Spleen (tissue), 11 donors: ENCODE data around the gene CORT. TPM values are rescaled to one million over a fixed set of nuclear protein-coding genes. Genes with fewer than 3 reads are reported as not detected.

Source experiments
- DNase-seq: peaks from one replicate; pipeline ENCODE4 v3.0.0-alpha.2; 2020
- H3K27ac ChIP-seq, 8 donors: fragments of 200-600 bp; sonication (generic) in 7 of 8; 1 replicate in 4 of 8; 2 replicates in 4 of 8; pipeline versions ENCODE4 v1.5.0 to v1.8.0; 2016 to 2021; ENCODE audit warnings: inconsistent platforms in 4 of 8, mild to moderate bottlenecking in 4 of 8, moderate library complexity in 1 of 8
- H3K27me3 ChIP-seq, 7 donors: fragments of 200-600 bp; sonication (generic) in 6 of 7; replicated peaks in 1 of 7; 1 replicate in 4 of 7; 2 replicates in 3 of 7; pipeline versions ENCODE4 v1.5.0 to v1.8.0; 2016 to 2021; ENCODE audit warnings: inconsistent platforms in 3 of 7, mild to moderate bottlenecking in 1 of 7
- H3K36me3 ChIP-seq, 6 donors: fragments of 200-600 bp; sonication (generic) in 5 of 6; 1 replicate in 4 of 6; 2 replicates in 2 of 6; pipeline versions ENCODE4 v1.5.0 to v1.8.0; 2016 to 2021; ENCODE audit warnings: inconsistent platforms in 2 of 6
- H3K4me1 ChIP-seq, 6 donors: fragments of 200-600 bp; sonication (generic) in 5 of 6; 1 replicate in 3 of 6; 2 replicates in 3 of 6; pipeline versions ENCODE4 v1.5.0 to v1.8.0; 2016 to 2021; ENCODE audit warnings: inconsistent platforms in 3 of 6
- H3K4me3 ChIP-seq, 8 donors: fragments of 200-600 bp; sonication (generic) in 7 of 8; 1 replicate in 4 of 8; 2 replicates in 4 of 8; pipeline versions ENCODE4 v1.5.0 to v1.8.0; 2016 to 2021; ENCODE audit warnings: inconsistent platforms in 4 of 8, mild to moderate bottlenecking in 4 of 8, moderate library complexity in 2 of 8
- H3K9me3 ChIP-seq, 8 donors: fragments of 200-600 bp; sonication (generic) in 7 of 8; 1 replicate in 4 of 8; 2 replicates in 4 of 8; pipeline versions ENCODE4 v1.5.0 to v1.8.0; 2016 to 2021; ENCODE audit warnings: inconsistent platforms in 4 of 8
- POLR2A ChIP-seq, 3 donors: fragments of 450-650 bp; IDR thresholded peaks; one replicate each; pipeline ENCODE4 v1.5.1; 2017; ENCODE audit warnings: antibody characterized with exemption in 3 of 3, mild to moderate bottlenecking in 1 of 3
- POLR2AphosphoS5 ChIP-seq, 3 donors: sonication (generic); formaldehyde crosslinking; IDR thresholded peaks; one replicate each; pipeline ENCODE4 v1.5.1; 2017; ENCODE audit warnings: antibody characterized with exemption in 3 of 3
- WGBS, 5 donors: extraction: QIAGEN DNeasy Blood & Tissue Kit in 3 of 5; methylation state at CpG; one replicate each; pipeline versions ENCODE4 v1.1.5 to v1.1.7; 2013 to 2018; 5-methylcytosine and 5-hydroxymethylcytosine counted together
- intact Hi-C: fragments of 100-400 bp; cut with DNase I; formaldehyde crosslinking; loops from one replicate; pipeline ENCODE4 v1.15.0; 2023; ENCODE audit warnings: low total_unique reads
- polyA plus RNA-seq, 3 donors: library from polyadenylated mRNA; stranded (reverse); fragments of 200-250 nt; gene quantifications; one replicate each; pipeline ENCODE4 v1.2.1, GENCODE V29; 2013
- total RNA-seq, 7 donors: library from RNA; depleted of rRNA in 3 of 7; stranded (reverse); fragments of >200 nt in 3 of 7; fragmentation: NEBNext Ultra II Directional in 4 of 7; extraction: Animal tissue kit (Norgen Biotek cat#: 25700) in 4 of 7; gene quantifications; one replicate each; pipeline versions ENCODE4 v1.1.0 to v1.2.1, GENCODE V29; 2016 to 2021
- TF ChIP-seq, protein P1 (sequence below), 11 experiments: fragments of 200-600 bp in 7 of 11; fragments of 450-650 bp in 4 of 11; sonication (generic) in 4 of 11; IDR thresholded peaks in 8 of 11; conservative IDR thresholded peaks in 3 of 11; 1 replicate in 7 of 11; 2 replicates in 4 of 11; pipeline versions ENCODE4 v1.4.0 to v1.8.0; 2016 to 2021; ENCODE audit warnings: antibody characterized with exemption in 11 of 11, inconsistent platforms in 4 of 11, mild to moderate bottlenecking in 1 of 11
- donor health status: healthy with polysubstance abuse.
- donor health status: DM: no; HTN: no; CAD: no; lungs with moderate emphysema.
- donor health status: DM: no; HTN: no; CAD: no.
- donor health status: Bipolar disorder and iron deficiency.
- donor health status: healthy.
- donor health status: DM: no; HTN: no; CAD: no.
- donor health status: DM: yes; HTN: yes; CAD: no.

CORT gene
- total and polyA plus RNA-seq, 10 donors, result 0.07 to 0.38 (median 0.18) TPM; not detected in 6

DNA sequence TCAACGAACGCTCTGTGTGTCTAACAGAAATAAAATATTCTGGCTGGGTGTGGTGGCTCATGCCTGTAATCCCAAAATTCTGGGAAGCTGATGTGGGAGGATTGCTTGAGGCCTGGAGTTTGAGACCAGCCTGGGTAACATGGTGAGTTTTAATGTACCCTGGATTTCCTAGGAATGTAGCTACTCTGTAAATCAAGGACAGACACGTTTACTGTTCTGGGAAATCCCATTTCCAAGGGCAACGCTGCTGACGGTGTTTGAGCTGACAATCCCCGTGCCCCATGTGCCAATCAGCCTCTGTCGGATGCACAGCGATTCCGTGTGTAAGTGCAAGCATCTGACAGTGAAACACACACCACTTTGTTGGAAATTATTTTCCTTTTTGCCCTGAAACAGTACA lies 8.0 kb downstream of the CORT start:
- WGBS, 5 donors, result 62 to 83% (median 67%) methylated on average over 9 of the region's 9 CpGs
- peak in 1 of 3 donors; percentile 24 for TF ChIP-seq POLR2AphosphoS5 (IDR thresholded peaks at IDR 0.05)
- TF ChIP-seq, protein P1, sequence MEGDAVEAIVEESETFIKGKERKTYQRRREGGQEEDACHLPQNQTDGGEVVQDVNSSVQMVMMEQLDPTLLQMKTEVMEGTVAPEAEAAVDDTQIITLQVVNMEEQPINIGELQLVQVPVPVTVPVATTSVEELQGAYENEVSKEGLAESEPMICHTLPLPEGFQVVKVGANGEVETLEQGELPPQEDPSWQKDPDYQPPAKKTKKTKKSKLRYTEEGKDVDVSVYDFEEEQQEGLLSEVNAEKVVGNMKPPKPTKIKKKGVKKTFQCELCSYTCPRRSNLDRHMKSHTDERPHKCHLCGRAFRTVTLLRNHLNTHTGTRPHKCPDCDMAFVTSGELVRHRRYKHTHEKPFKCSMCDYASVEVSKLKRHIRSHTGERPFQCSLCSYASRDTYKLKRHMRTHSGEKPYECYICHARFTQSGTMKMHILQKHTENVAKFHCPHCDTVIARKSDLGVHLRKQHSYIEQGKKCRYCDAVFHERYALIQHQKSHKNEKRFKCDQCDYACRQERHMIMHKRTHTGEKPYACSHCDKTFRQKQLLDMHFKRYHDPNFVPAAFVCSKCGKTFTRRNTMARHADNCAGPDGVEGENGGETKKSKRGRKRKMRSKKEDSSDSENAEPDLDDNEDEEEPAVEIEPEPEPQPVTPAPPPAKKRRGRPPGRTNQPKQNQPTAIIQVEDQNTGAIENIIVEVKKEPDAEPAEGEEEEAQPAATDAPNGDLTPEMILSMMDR (IDR thresholded peaks at IDR 0.05 in 8 of 11, conservative IDR thresholded peaks at IDR 0.05 in 3 of 11), result no peak
- intact Hi-C loops, result no loop called here
- Histone ChIP-seq H3K27ac (peak overlapping the region in 7 of 8 donors; percentile 29 to 77 (median 67)), H3K4me1 (peaks cover 0 to 22% (median 9%) of the 10 kb centered on the region in 6 donors), H3K27me3 (no peaks in the 10 kb centered on the region), H3K9me3 (peaks cover 0 to 6% (median 0%) of the 10 kb centered on the region in 8 donors), H3K4me3 (peak overlapping the region in 1 of 8 donors; percentile 27), H3K36me3 (peaks cover 0 to 45% (median 21%) of the 10 kb centered on the region in 6 donors)
- DNase-seq, result no peak

DNA sequence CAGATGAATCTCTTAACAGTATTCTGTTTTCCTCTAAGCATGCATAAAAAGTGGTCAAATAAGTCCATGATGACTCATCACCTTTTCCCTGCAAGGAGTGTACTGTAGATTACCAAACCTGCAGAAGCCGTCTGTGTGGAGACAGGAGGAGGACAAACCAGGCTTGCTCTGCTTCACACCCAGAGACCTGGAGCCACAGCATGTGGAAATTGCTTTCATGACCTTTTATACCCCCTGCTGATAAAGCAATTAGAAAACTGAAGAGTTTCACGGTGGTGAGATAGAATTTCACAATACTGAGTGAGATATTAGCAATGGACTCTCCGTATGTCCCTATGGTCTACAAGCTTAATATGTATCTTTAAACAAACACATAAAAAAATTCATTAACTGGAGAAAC lies 9.4 kb downstream of the CORT start:
- no peak for DNase-seq
- Histone ChIP-seq H3K4me3 (no peak overlapping the region), H3K27ac (peak overlapping the region in 3 of 8 donors; percentile 67 to 77 (median 68)), H3K36me3 (peaks cover 0 to 58% (median 34%) of the 10 kb centered on the region in 6 donors), H3K9me3 (peaks cover 0 to 6% (median 0%) of the 10 kb centered on the region in 8 donors), H3K27me3 (no peaks in the 10 kb centered on the region), H3K4me1 (peaks cover 0 to 22% (median 9%) of the 10 kb centered on the region in 6 donors)
- TF ChIP-seq POLR2AphosphoS5 (IDR thresholded peaks at IDR 0.05) (no peak), POLR2A (IDR thresholded peaks at IDR 0.05) (no peak)
- TF ChIP-seq, protein P1 (IDR thresholded peaks at IDR 0.05 in 8 of 11, conservative IDR thresholded peaks at IDR 0.05 in 3 of 11), result no peak
- 53 to 74% (median 56%) methylated on average over 3 of the region's 3 CpGs for WGBS, 5 donors
- intact Hi-C loops, result no loop called here

DNA sequence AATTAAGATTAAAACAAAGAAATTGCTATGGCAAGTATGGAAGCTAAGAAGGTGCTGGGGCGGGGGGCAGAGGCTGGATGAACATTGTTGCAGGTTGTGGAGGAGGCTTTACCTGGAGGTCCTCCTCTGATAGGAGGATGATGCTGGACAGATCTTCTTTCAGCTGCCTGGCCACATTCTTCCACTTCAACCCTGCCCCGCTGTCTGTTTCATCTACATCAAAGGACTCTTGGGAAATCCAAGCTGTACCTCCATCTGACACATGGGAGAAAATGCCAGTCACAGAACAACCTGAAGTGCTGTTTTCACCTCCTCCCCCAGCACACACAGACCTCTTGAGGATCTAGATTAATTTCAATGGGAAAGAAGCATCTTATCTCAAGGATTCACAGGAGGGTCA lies 17.2 kb downstream of the CORT start:
- H3K36me3 ChIP-seq, result peaks cover 0 to 75% (median 69%) of the 10 kb centered on the region in 6 donors
- intact Hi-C loops, result no loop called here
- peaks cover 8 to 15% (median 12%) of the 10 kb centered on the region in 6 donors for H3K4me1 ChIP-seq

DNA sequence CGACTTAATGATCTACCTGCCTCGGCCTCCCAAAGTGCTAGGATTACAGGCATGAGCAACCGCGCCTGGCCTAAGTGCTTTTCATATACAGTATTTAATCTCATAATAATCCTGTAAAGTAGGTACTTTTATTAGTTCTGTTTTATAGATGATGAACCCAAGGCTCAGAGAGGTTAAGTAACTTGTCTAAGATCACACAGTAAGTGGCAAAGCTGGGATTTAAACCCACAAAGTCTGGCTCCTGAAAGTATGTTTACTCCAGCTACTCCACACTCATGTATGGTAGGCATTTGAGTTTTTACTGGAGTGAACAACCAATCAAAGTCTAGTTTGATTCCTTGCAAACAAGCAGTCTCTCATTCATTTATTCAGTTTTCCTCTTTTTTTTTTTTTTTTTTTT lies 20.2 kb downstream of the CORT start:
- TF ChIP-seq, protein P1 (IDR thresholded peaks at IDR 0.05 in 8 of 11, conservative IDR thresholded peaks at IDR 0.05 in 3 of 11), result no peak
- TF ChIP-seq POLR2A (IDR thresholded peaks at IDR 0.05) (no peak), POLR2AphosphoS5 (IDR thresholded peaks at IDR 0.05) (no peak)
- H3K9me3 ChIP-seq, result no peaks in the 10 kb centered on the region
- H3K27ac ChIP-seq, result no peak overlapping the region
- no peaks in the 10 kb centered on the region for H3K27me3 ChIP-seq
- peaks cover 13 to 40% (median 31%) of the 10 kb centered on the region in 6 donors for H3K4me1 ChIP-seq
- H3K4me3 ChIP-seq, result no peak overlapping the region
- DNase-seq, result no peak
- intact Hi-C loops, result no loop called here
- peaks cover 0 to 46% (median 41%) of the 10 kb centered on the region in 6 donors for H3K36me3 ChIP-seq
- 92 to 97% (median 95%) methylated on average over 4 of the region's 4 CpGs for WGBS, 5 donors

More for the DNA sequence above, 17.2 kb downstream of the CORT start:
- H3K27me3 ChIP-seq, result no peaks in the 10 kb centered on the region
- 91 to 100% (median 95%) methylated on average over 2 of the region's 2 CpGs for WGBS, 5 donors
- H3K9me3 ChIP-seq, result no peaks in the 10 kb centered on the region
- DNase-seq, result peak; percentile 18
- H3K4me3 ChIP-seq, result no peak overlapping the region
- TF ChIP-seq POLR2AphosphoS5 (IDR thresholded peaks at IDR 0.05), result no peak
- TF ChIP-seq, protein P1 (IDR thresholded peaks at IDR 0.05 in 8 of 11, conservative IDR thresholded peaks at IDR 0.05 in 3 of 11), result no peak
- TF ChIP-seq POLR2A (IDR thresholded peaks at IDR 0.05), result no peak
- H3K27ac ChIP-seq, result no peak overlapping the region
